Smooth muscle cell (in vitro differentiated cells): Measurements from ENCODE around the gene MARS1. TPM values are rescaled to one million over a fixed set of nuclear protein-coding genes. Genes with fewer than 3 reads are reported as not detected.
A peak's percentile ranks its signal among the peaks of the same experiment; 100 is the strongest.

ENCODE experiments used
- DNase-seq: peaks from one replicate; lab custom pipeline; 2025; ENCODE audit not compliant: unreplicated experiment; lab: John Stamatoyannopoulos, UW
- H2AFZ ChIP-seq: fragments of 200-600 bp; sonication (generic); 2 replicates; pipeline ENCODE4 v1.6.0; 2016; ENCODE audit warnings: antibody characterized with exemption, low read depth, mild to moderate bottlenecking
- H3F3A ChIP-seq: fragments of 200-600 bp; sonication (generic); 2 replicates; pipeline ENCODE4 v1.6.0; 2017; ENCODE audit warnings: antibody characterized with exemption, low read depth
- H3K27ac ChIP-seq: fragments of 200-600 bp; sonication (generic); 2 replicates; pipeline ENCODE4 v1.5.1; 2016; ENCODE audit warnings: low read depth, mild to moderate bottlenecking
- H3K27me3 ChIP-seq: fragments of 200-600 bp; sonication (generic); 2 replicates; pipeline ENCODE4 v1.6.1; 2016; ENCODE audit warnings: low read depth, mild to moderate bottlenecking
- H3K36me3 ChIP-seq: fragments of 200-600 bp; sonication (generic); 2 replicates; pipeline ENCODE4 v1.5.1; 2016; ENCODE audit warnings: low read depth
- H3K4me1 ChIP-seq: fragments of 200-600 bp; sonication (generic); 2 replicates; pipeline ENCODE4 v1.5.1; 2016; ENCODE audit warnings: low read depth
- H3K4me2 ChIP-seq: fragments of 200-600 bp; sonication (generic); 2 replicates; pipeline ENCODE4 v1.6.0; 2016; ENCODE audit warnings: mild to moderate bottlenecking
- H3K4me3 ChIP-seq: fragments of 200-600 bp; sonication (generic); 2 replicates; pipeline ENCODE4 v1.5.1; 2016; ENCODE audit warnings: mild to moderate bottlenecking
- H3K79me2 ChIP-seq: fragments of 200-600 bp; sonication (generic); 2 replicates; pipeline ENCODE4 v1.6.0; 2016; ENCODE audit warnings: low read depth, mild to moderate bottlenecking
- H3K9ac ChIP-seq: fragments of 200-600 bp; sonication (generic); 2 replicates; pipeline ENCODE4 v1.6.0; 2016; ENCODE audit warnings: low read depth
- H3K9me3 ChIP-seq: fragments of 200-600 bp; sonication (generic); replicated peaks from 2 replicates; pipeline ENCODE4 v1.5.1; 2016; ENCODE audit warnings: low read depth
- H4K20me1 ChIP-seq: fragments of 200-600 bp; sonication (generic); 2 replicates; pipeline ENCODE4 v1.6.0; 2016; ENCODE audit warnings: low read depth
- WGBS: methylation state at CpG from one replicate; pipeline ENCODE4 v1.1.7; 2016; ENCODE audit warnings: low lambda C conversion rate; 5-methylcytosine and 5-hydroxymethylcytosine counted together
- polyA plus RNA-seq: library from polyadenylated mRNA; unstranded; fragments of >200 nt; fragmentation: Nextera tagmentation; extraction: Ambion mirVana; gene quantifications from 2 replicates; pipeline ENCODE4 v1.2.1, GENCODE V29; 2016
- total RNA-seq: library from RNA; depleted of rRNA; stranded (reverse); fragments of >200 nt; gene quantifications from 2 replicates; pipeline ENCODE4 v1.2.3, GENCODE V29; 2014
- TF ChIP-seq, protein P1 (sequence below): fragments of 200-600 bp; sonication (generic); IDR thresholded peaks from 2 replicates; pipeline ENCODE4 v1.5.1; 2017; ENCODE audit warnings: borderline replicate concordance, mild to moderate bottlenecking, antibody characterized with exemption; ENCODE audit not compliant: insufficient read depth, poor library complexity, severe bottlenecking

The MARS1 gene
- total and polyA plus RNA-seq, 2 experiments from 2014 or later, result 186 to 192 TPM

- Histone ChIP-seq H3F3A (peaks cover 19% of the 10 kb centered on the region), H3K27me3 (peaks cover 12% of the 10 kb centered on the region), H3K4me3 (peak overlapping the region; percentile 57), H2AFZ (peak overlapping the region; percentile 92), H4K20me1 (peaks cover 3% of the 10 kb centered on the region), H3K4me1 (peaks cover 43% of the 10 kb centered on the region), H3K27ac (peak overlapping the region; percentile 74), H3K9me3 (no peaks in the 10 kb centered on the region), H3K9ac (no peak overlapping the region), H3K79me2 (peaks cover 21% of the 10 kb centered on the region), H3K36me3 (no peaks in the 10 kb centered on the region), H3K4me2 (peak overlapping the region; percentile 95)
- WGBS, result 49% methylated on average over 7 of the region's 7 CpGs
- DNase-seq, result no peak
- TF ChIP-seq, protein P1, sequence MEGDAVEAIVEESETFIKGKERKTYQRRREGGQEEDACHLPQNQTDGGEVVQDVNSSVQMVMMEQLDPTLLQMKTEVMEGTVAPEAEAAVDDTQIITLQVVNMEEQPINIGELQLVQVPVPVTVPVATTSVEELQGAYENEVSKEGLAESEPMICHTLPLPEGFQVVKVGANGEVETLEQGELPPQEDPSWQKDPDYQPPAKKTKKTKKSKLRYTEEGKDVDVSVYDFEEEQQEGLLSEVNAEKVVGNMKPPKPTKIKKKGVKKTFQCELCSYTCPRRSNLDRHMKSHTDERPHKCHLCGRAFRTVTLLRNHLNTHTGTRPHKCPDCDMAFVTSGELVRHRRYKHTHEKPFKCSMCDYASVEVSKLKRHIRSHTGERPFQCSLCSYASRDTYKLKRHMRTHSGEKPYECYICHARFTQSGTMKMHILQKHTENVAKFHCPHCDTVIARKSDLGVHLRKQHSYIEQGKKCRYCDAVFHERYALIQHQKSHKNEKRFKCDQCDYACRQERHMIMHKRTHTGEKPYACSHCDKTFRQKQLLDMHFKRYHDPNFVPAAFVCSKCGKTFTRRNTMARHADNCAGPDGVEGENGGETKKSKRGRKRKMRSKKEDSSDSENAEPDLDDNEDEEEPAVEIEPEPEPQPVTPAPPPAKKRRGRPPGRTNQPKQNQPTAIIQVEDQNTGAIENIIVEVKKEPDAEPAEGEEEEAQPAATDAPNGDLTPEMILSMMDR, result no peak
Measured at GRCh38 chr12:57550641-57551549, 63.0 kb downstream of the MARS1 start.

GRCh38 chr12:57551637-57552305 lies 63.9 kb downstream of the MARS1 start:
- no peak overlapping the region for H2AFZ ChIP-seq
- WGBS, result 62% methylated on average over 3 of the region's 3 CpGs
- H3K4me2 ChIP-seq, result peak overlapping the region; percentile 73
- no peak for DNase-seq
- TF ChIP-seq, protein P1, result no peak
- peak overlapping the region; percentile 74 for H3K27ac ChIP-seq
- H3K4me3 ChIP-seq, result no peak overlapping the region
- peaks cover under 1% of the 10 kb centered on the region for H4K20me1 ChIP-seq
- H3K4me1 ChIP-seq, result peaks cover 39% of the 10 kb centered on the region
- H3K9me3 ChIP-seq, result no peaks in the 10 kb centered on the region
- no peak overlapping the region for H3K9ac ChIP-seq
- H3K27me3 ChIP-seq, result peaks cover 12% of the 10 kb centered on the region
- H3K36me3 ChIP-seq, result no peaks in the 10 kb centered on the region
- peaks cover 13% of the 10 kb centered on the region for H3K79me2 ChIP-seq
- peaks cover 19% of the 10 kb centered on the region for H3F3A ChIP-seq

GRCh38 chr12:57552306-57552651 lies 64.4 kb downstream of the MARS1 start:
- Histone ChIP-seq H3K27ac (peak overlapping the region; percentile 74), H3K4me1 (peaks cover 39% of the 10 kb centered on the region), H3K27me3 (peaks cover 12% of the 10 kb centered on the region), H3K79me2 (peaks cover 14% of the 10 kb centered on the region), H3K36me3 (no peaks in the 10 kb centered on the region), H2AFZ (no peak overlapping the region), H3K9me3 (no peaks in the 10 kb centered on the region), H3F3A (peaks cover 19% of the 10 kb centered on the region), H4K20me1 (peaks cover 3% of the 10 kb centered on the region), H3K4me2 (peak overlapping the region; percentile 73), H3K9ac (peak overlapping the region; percentile 42), H3K4me3 (no peak overlapping the region)
- WGBS, result 45% methylated on average over 2 of the region's 2 CpGs
- no peak for DNase-seq
- TF ChIP-seq, protein P1, result no peak
